ENCODE data around the gene TMEM120A.

GRCh38 chr7:75993689-75994387 is 557 bp downstream of the TMEM120A start:
- TF ChIP-seq CTCF (IDR thresholded peaks at IDR 0.05) (no peak), EZH2 (IDR thresholded peaks at IDR 0.05) (no peak)

Measured in neural progenitor cell (in vitro differentiated cells).